H1 (cell line): ENCODE data around the gene DYNC2I2. TPM values are rescaled to one million over a fixed set of nuclear protein-coding genes. Genes with fewer than 3 reads are reported as not detected.

Experiments
- NANOG ChIP-seq: IDR thresholded peaks from 2 replicates; pipeline ENCODE4 v1.6.1; 2011; ENCODE audit warnings: low read length, low read depth, mild to moderate bottlenecking, inconsistent platforms; ENCODE audit not compliant: insufficient read depth, poor library complexity, severe bottlenecking
- TEAD4 ChIP-seq: IDR thresholded peaks from 2 replicates; pipeline ENCODE4 v1.6.1; 2012; ENCODE audit warnings: low read depth, low read length, inconsistent platforms, mixed read lengths
- polyA plus RNA-seq, 7 experiments: library from polyadenylated mRNA; depleted of rRNA in 3 of 7; stranded (reverse) in 5 of 7; unstranded in 2 of 7; fragments of >200 nt in 5 of 7; fragments of 200-250 nt in 2 of 7; gene quantifications; 1 replicate in 5 of 7; 2 replicates in 1 of 7; 4 replicates in 1 of 7; pipeline versions ENCODE4 v1.2.1 to v1.2.3, GENCODE V29; 2011 to 2013; ENCODE audit warnings: missing spikeins in 2 of 7, mixed read lengths in 2 of 7
- total RNA-seq: library from RNA; stranded (reverse); fragmentation: NEBNext Ultra II Directional; extraction: Animal tissue kit (Norgen Biotek cat#: 25700); gene quantifications from 2 replicates; pipeline ENCODE4 v1.2.1, GENCODE V29; 2021

The DYNC2I2 gene
- total and polyA plus RNA-seq, 2 of the 8 experiments (the other 6 are each of a cell fraction or from before 2014, with no cell fraction given) = 58.0 to 78.5 TPM

- no peak for TF ChIP-seq NANOG
- TF ChIP-seq TEAD4 = no peak
Measured at GRCh38 chr9:128614728-128615127, 41.9 kb downstream of the DYNC2I2 start (continued).
